IMR-90 (cell line): ENCODE results near the gene NWD2. TPM values are rescaled to one million over a fixed set of nuclear protein-coding genes. Genes with fewer than 3 reads are reported as not detected.

ENCODE experiments used
- ATAC-seq: fragments of 200-7000 bp; cut with Tn5 transposase; 2 replicates; pipeline ENCODE4 v1.9.1; 2020; ENCODE audit warnings: low read depth, mild to moderate bottlenecking, moderate library complexity
- BruUV-seq: library from RNA; stranded (reverse); fragments of 400-500 nt; replicated peaks from 2 replicates; lab custom pipeline; 2021; lab: Mats Ljungman, UMichigan
- CTCF ChIA-PET: fragments of 300-600 bp; formaldehyde crosslinking; extraction: SDS; loops from one replicate; lab custom pipeline; 2021; ENCODE audit warnings: antibody characterized with exemption; lab: Yijun Ruan, JAX
- POLR2A ChIA-PET: fragments of 300-600 bp; sonication (Branson Sonifier 250); formaldehyde crosslinking; loops from one replicate; lab custom pipeline; 2022; ENCODE audit warnings: antibody characterized with exemption; ENCODE audit not compliant: unreplicated experiment; lab: Charles Lee
- DNase-seq: peaks from one replicate; pipeline ENCODE4 v3.0.0; 2013
- H2AFZ ChIP-seq: replicated peaks from 2 replicates; pipeline ENCODE3; 2013; ENCODE audit warnings: low read length, mild to moderate bottlenecking; ENCODE audit not compliant: poor library complexity
- H2AK5ac ChIP-seq: 2 replicates; pipeline ENCODE4 v1.6.1; 2013; ENCODE audit warnings: low read depth, low read length, inconsistent platforms
- H2AK9ac ChIP-seq: replicated peaks from 2 replicates; pipeline ENCODE3; 2013; ENCODE audit warnings: mild to moderate bottlenecking, low read depth, low read length, moderate library complexity; ENCODE audit not compliant: poor library complexity
- H2BK120ac ChIP-seq: 2 replicates; pipeline ENCODE4 v1.6.1; 2013; ENCODE audit warnings: low read depth, low read length, inconsistent platforms
- H2BK15ac ChIP-seq: 3 replicates; pipeline ENCODE4 v1.6.1; 2013; ENCODE audit warnings: low read depth, low read length, inconsistent platforms
- H2BK20ac ChIP-seq: 2 replicates; pipeline ENCODE4 v1.6.1; 2013; ENCODE audit warnings: low read depth, mild to moderate bottlenecking, inconsistent platforms, low read length, moderate library complexity
- H2BK5ac ChIP-seq: 2 replicates; pipeline ENCODE4 v1.6.1; 2013; ENCODE audit warnings: mild to moderate bottlenecking, low read depth, low read length, inconsistent platforms; ENCODE audit not compliant: poor library complexity, severe bottlenecking
- H3K14ac ChIP-seq: replicated peaks from 2 replicates; pipeline ENCODE4 v1.6.1; 2013; ENCODE audit warnings: low read depth, low read length, inconsistent platforms
- H3K18ac ChIP-seq: 2 replicates; pipeline ENCODE4 v1.6.1; 2013; ENCODE audit warnings: low read depth, low read length, control low read depth
- H3K23ac ChIP-seq: 2 replicates; pipeline ENCODE4 v1.6.1; 2013; ENCODE audit warnings: low read depth, low read length, inconsistent platforms
- H3K27ac ChIP-seq: 2 replicates; pipeline ENCODE4 v1.5.1; 2013; ENCODE audit warnings: mild to moderate bottlenecking, control low read depth, low read length; ENCODE audit not compliant: insufficient read depth
- H3K27me3 ChIP-seq: 2 replicates; pipeline ENCODE4 v1.6.1; 2013; ENCODE audit warnings: low read length; ENCODE audit not compliant: control insufficient read depth, insufficient read depth
- H3K36me3 ChIP-seq: 2 replicates; pipeline ENCODE4 v1.6.1; 2013; ENCODE audit warnings: low read length, mixed read lengths; ENCODE audit not compliant: control insufficient read depth, insufficient read depth
- H3K4ac ChIP-seq: 2 replicates; pipeline ENCODE4 v1.6.1; 2013; ENCODE audit warnings: low read depth, low read length, inconsistent platforms
- H3K4me1 ChIP-seq: 2 replicates; pipeline ENCODE4 v1.6.1; 2013; ENCODE audit warnings: low read length, mixed read lengths; ENCODE audit not compliant: control insufficient read depth, insufficient read depth
- H3K4me2 ChIP-seq: 2 replicates; pipeline ENCODE4 v1.6.1; 2013; ENCODE audit warnings: low read depth, mild to moderate bottlenecking, control low read depth, low read length, moderate library complexity
- H3K4me3 ChIP-seq: 2 replicates; pipeline ENCODE4 v1.5.1; 2013; ENCODE audit warnings: low read depth, mild to moderate bottlenecking, control low read depth, low read length, moderate library complexity; ENCODE audit not compliant: insufficient read depth
- H3K56ac ChIP-seq: 2 replicates; pipeline ENCODE4 v1.6.1; 2013; ENCODE audit warnings: low read length, inconsistent platforms; ENCODE audit not compliant: insufficient read depth; ENCODE audit errors: extremely low read depth
- H3K79me1 ChIP-seq, 2 experiments: 2 replicates each; pipeline ENCODE4 v1.6.1; 2013; ENCODE audit warnings: low read length in 2 of 2, inconsistent platforms in 1 of 2, low read depth in 1 of 2
- H3K9ac ChIP-seq: 2 replicates; pipeline ENCODE4 v1.6.1; 2013; ENCODE audit warnings: low read depth, low read length, control low read depth
- H3K9me1 ChIP-seq: 2 replicates; pipeline ENCODE4 v1.6.1; 2013; ENCODE audit warnings: low read length, inconsistent platforms; ENCODE audit not compliant: insufficient read depth
- H3K9me3 ChIP-seq: 2 replicates; pipeline ENCODE4 v1.6.1; 2013; ENCODE audit warnings: low read length; ENCODE audit not compliant: control insufficient read depth, insufficient read depth
- H4K20me1 ChIP-seq: 2 replicates; pipeline ENCODE4 v1.6.1; 2013; ENCODE audit warnings: low read length, inconsistent platforms; ENCODE audit not compliant: insufficient read depth
- H4K5ac ChIP-seq: 2 replicates; pipeline ENCODE4 v1.6.1; 2013; ENCODE audit warnings: mild to moderate bottlenecking, low read depth, low read length, control low read depth
- H4K8ac ChIP-seq, 2 experiments: 2 replicates each; pipeline ENCODE4 v1.6.1; 2013; ENCODE audit warnings: low read depth in 2 of 2, low read length in 2 of 2, control low read depth in 1 of 2, inconsistent platforms in 1 of 2
- H4K91ac ChIP-seq: 2 replicates; pipeline ENCODE4 v1.6.1; 2013; ENCODE audit warnings: low read depth, low read length, inconsistent platforms; ENCODE audit not compliant: insufficient read depth
- BHLHE40 ChIP-seq: fragments of 150-350 bp; IDR thresholded peaks from 2 replicates; pipeline ENCODE4 v1.6.1; 2016; ENCODE audit warnings: mild to moderate bottlenecking, low read depth, low read length
- CEBPB ChIP-seq: IDR thresholded peaks from 2 replicates; pipeline ENCODE4 v1.6.1; 2012; ENCODE audit warnings: low read depth, low read length, improper control_type of control experiment
- CHD1 ChIP-seq: IDR thresholded peaks from 2 replicates; pipeline ENCODE4 v1.6.1; 2012; ENCODE audit warnings: low read depth, low read length, improper control_type of control experiment
- FOS ChIP-seq: fragments of 150-350 bp; IDR thresholded peaks from 2 replicates; pipeline ENCODE4 v1.6.1; 2016; ENCODE audit warnings: low read depth, low read length
- MAFK ChIP-seq: IDR thresholded peaks from 2 replicates; pipeline ENCODE4 v1.6.1; 2012; ENCODE audit warnings: low read depth, low read length, improper control_type of control experiment
- MXI1 ChIP-seq: IDR thresholded peaks from 2 replicates; pipeline ENCODE4 v1.6.1; 2012; ENCODE audit warnings: low read depth, mild to moderate bottlenecking, low read length, moderate library complexity, borderline replicate concordance
- NFE2L2 ChIP-seq: fragments of 150-350 bp; IDR thresholded peaks from 2 replicates; pipeline ENCODE4 v1.6.1; 2016; ENCODE audit warnings: low read depth, mild to moderate bottlenecking, low read length
- POLR2A ChIP-seq: IDR thresholded peaks from 2 replicates; pipeline ENCODE4 v1.6.1; 2012; ENCODE audit warnings: mild to moderate bottlenecking, low read depth, low read length
- RAD21 ChIP-seq: IDR thresholded peaks from 2 replicates; pipeline ENCODE4 v1.6.1; 2012; ENCODE audit warnings: low read length, improper control_type of control experiment
- RCOR1 ChIP-seq: IDR thresholded peaks from 2 replicates; pipeline ENCODE4 v1.6.1; 2012; ENCODE audit warnings: mild to moderate bottlenecking, low read length, improper control_type of control experiment; ENCODE audit not compliant: insufficient replicate concordance
- RFX5 ChIP-seq: IDR thresholded peaks from 2 replicates; pipeline ENCODE4 v1.8.0; 2012; ENCODE audit warnings: low read depth, mild to moderate bottlenecking, low read length, moderate library complexity
- SMC3 ChIP-seq: fragments of 150-350 bp; IDR thresholded peaks from 2 replicates; pipeline ENCODE4 v1.6.1; 2016; ENCODE audit warnings: low read depth, mild to moderate bottlenecking, antibody characterized with exemption, low read length, moderate library complexity
- USF2 ChIP-seq: fragments of 150-350 bp; IDR thresholded peaks from 2 replicates; pipeline ENCODE4 v1.6.1; 2017; ENCODE audit warnings: mild to moderate bottlenecking, antibody characterized with exemption, low read length, low read depth
- WGBS, 2 experiments: methylation state at CpG; one replicate each; pipeline versions ENCODE4 v1.1.5 to v1.1.7; 2013; ENCODE audit warnings: missing lambda C conversion rate in 2 of 2; ENCODE audit not compliant: insufficient read length in 1 of 2; ENCODE audit errors: extremely low coverage in 2 of 2; 5-methylcytosine and 5-hydroxymethylcytosine counted together
- dilution Hi-C: fragments of 300-500 bp; cut with HindIII; formaldehyde crosslinking; loops from one replicate; pipeline ENCODE4 v1.14.3; 2018; ENCODE audit warnings: low sequenced_read_pairs; ENCODE audit not compliant: unreplicated experiment
- in situ Hi-C: fragments of 300-500 bp; cut with MboI; formaldehyde crosslinking; loops from 3 replicates; pipeline ENCODE4 v1.14.3; 2019; ENCODE audit warnings: low sequenced_read_pairs, inconsistent platforms, mixed read lengths
- intact Hi-C: fragments of 100-400 bp; cut with micrococcal nuclease; formaldehyde crosslinking; loops from 2 replicates; pipeline ENCODE4 v1.10.0; 2022
- polyA plus RNA-seq, 3 experiments: library from polyadenylated mRNA; depleted of rRNA; stranded (reverse); fragments of >200 nt; gene quantifications; 2 replicates each; pipeline ENCODE4 v1.2.3, GENCODE V29; 2012; ENCODE audit warnings: low replicate concordance in 1 of 3
- total RNA-seq: library from RNA; depleted of rRNA; stranded (reverse); fragments of >200 nt; gene quantifications from 2 replicates; pipeline ENCODE4 v1.2.3, GENCODE V29; 2012
- TF ChIP-seq, protein P1 (sequence below): conservative IDR thresholded peaks from 2 replicates; pipeline ENCODE4 v1.5.1; 2012; ENCODE audit warnings: mild to moderate bottlenecking, low read depth, low read length, improper control_type of control experiment
- TF ChIP-seq, protein P2 (sequence below): fragments of 150-350 bp; IDR thresholded peaks from 2 replicates; pipeline ENCODE4 v1.6.1; 2016; ENCODE audit warnings: low read depth, mild to moderate bottlenecking, low read length, moderate library complexity, borderline replicate concordance

The NWD2 gene
- total and polyA plus RNA-seq, 2 of the 4 experiments (the other 2 are of a cell fraction), result not detected

DNA sequence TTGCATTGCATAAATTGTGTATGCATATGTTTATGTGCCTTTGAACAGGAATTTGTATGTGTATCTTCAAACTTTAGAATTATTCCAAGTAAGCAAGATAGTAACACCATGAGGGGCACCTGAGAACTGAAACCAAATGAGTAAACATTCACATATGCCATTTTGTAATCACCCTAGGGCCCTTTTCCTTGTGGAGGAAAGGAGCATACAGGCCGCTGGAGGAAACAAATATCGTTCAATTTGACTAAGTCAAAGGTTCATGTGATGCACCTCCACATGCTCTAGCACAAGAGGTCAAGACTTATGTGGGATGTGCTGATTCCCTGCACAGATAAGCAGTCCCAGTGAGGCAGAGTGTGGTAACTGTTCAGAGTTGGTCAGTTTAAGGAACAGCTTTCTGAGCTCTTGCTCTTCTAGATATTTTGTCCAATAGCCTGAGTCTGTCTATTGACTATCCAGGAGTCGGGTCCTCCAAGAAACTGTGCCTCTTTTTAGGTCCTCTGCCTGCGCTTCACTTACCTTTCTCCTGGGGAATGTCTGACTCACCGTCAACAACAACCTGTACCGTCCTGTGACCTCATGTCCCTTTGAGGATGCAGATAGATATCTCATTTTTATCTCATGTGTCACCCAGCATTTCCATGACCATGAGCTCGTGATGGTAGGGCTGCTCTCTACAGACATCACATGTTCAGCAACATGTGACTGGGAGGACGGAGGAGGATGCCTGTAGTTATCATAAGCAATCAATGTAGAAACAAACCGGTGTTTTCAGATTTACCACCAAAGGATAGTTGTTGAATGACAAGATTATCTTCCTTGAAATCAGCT is 196.9 kb downstream of the NWD2 start:
- ATAC-seq, result no peak
- H3K4me3 ChIP-seq, result no peak overlapping the region
- dilution Hi-C loops (no loop called here), in situ Hi-C loops (no loop called here), intact Hi-C loops (no loop called here)
- no peaks in the 10 kb centered on the region for H3K36me3 ChIP-seq
- no peak for DNase-seq
- H3K9ac ChIP-seq, result no peak overlapping the region
- H3K9me3 ChIP-seq, result no peaks in the 10 kb centered on the region
- H2BK5ac ChIP-seq, result no peak overlapping the region
- H3K18ac ChIP-seq, result no peak overlapping the region
- no peak overlapping the region for H3K27ac ChIP-seq
- H2AK5ac ChIP-seq, result no peak overlapping the region
- H3K4ac ChIP-seq, result no peak overlapping the region
- ChIA-PET CTCF (no interaction called here), POLR2A (no interaction called here)
- H3K9me1 ChIP-seq, result no peaks in the 10 kb centered on the region
- no peaks in the 10 kb centered on the region for H3K79me1 ChIP-seq
- no peak overlapping the region for H2BK20ac ChIP-seq
- H2BK120ac ChIP-seq, result no peak overlapping the region
- no peak overlapping the region for H3K23ac ChIP-seq
- H3K56ac ChIP-seq, result no peak overlapping the region
- no peak overlapping the region for H3K4me2 ChIP-seq
- H3K4me1 ChIP-seq, result no peaks in the 10 kb centered on the region
- no CpG with 5 or more reads among the region's 9 CpGs for WGBS, 2 experiments
- H3K14ac ChIP-seq, result no peak overlapping the region
- 0 out of 2 replicates have a peak, but pooled peaks cover 2% of the 10 kb centered on the region for H3K27me3 ChIP-seq
- H4K5ac ChIP-seq, result no peak overlapping the region
- H4K20me1 ChIP-seq, result no peaks in the 10 kb centered on the region
- H2BK15ac ChIP-seq, result no peak overlapping the region
- no peak overlapping the region for H4K91ac ChIP-seq
- BruUV-seq, result no TSS peak
- no peak overlapping the region for H2AK9ac ChIP-seq
- H4K8ac ChIP-seq, result no peak overlapping the region
- no peak overlapping the region for H2AFZ ChIP-seq
- TF ChIP-seq USF2 (no peak), POLR2A (no peak), RAD21 (no peak), RCOR1 (no peak), MAFK (no peak), RFX5 (no peak), CEBPB (no peak), SMC3 (no peak), CHD1 (no peak), NFE2L2 (no peak), MXI1 (no peak), FOS (no peak), BHLHE40 (no peak)
- TF ChIP-seq, protein P1, sequence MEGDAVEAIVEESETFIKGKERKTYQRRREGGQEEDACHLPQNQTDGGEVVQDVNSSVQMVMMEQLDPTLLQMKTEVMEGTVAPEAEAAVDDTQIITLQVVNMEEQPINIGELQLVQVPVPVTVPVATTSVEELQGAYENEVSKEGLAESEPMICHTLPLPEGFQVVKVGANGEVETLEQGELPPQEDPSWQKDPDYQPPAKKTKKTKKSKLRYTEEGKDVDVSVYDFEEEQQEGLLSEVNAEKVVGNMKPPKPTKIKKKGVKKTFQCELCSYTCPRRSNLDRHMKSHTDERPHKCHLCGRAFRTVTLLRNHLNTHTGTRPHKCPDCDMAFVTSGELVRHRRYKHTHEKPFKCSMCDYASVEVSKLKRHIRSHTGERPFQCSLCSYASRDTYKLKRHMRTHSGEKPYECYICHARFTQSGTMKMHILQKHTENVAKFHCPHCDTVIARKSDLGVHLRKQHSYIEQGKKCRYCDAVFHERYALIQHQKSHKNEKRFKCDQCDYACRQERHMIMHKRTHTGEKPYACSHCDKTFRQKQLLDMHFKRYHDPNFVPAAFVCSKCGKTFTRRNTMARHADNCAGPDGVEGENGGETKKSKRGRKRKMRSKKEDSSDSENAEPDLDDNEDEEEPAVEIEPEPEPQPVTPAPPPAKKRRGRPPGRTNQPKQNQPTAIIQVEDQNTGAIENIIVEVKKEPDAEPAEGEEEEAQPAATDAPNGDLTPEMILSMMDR, result no peak
- TF ChIP-seq, protein P2, sequence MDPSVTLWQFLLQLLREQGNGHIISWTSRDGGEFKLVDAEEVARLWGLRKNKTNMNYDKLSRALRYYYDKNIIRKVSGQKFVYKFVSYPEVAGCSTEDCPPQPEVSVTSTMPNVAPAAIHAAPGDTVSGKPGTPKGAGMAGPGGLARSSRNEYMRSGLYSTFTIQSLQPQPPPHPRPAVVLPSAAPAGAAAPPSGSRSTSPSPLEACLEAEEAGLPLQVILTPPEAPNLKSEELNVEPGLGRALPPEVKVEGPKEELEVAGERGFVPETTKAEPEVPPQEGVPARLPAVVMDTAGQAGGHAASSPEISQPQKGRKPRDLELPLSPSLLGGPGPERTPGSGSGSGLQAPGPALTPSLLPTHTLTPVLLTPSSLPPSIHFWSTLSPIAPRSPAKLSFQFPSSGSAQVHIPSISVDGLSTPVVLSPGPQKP, result no peak
